ENCODE measurements around the gene SATB1.

Gene SATB1

DNA sequence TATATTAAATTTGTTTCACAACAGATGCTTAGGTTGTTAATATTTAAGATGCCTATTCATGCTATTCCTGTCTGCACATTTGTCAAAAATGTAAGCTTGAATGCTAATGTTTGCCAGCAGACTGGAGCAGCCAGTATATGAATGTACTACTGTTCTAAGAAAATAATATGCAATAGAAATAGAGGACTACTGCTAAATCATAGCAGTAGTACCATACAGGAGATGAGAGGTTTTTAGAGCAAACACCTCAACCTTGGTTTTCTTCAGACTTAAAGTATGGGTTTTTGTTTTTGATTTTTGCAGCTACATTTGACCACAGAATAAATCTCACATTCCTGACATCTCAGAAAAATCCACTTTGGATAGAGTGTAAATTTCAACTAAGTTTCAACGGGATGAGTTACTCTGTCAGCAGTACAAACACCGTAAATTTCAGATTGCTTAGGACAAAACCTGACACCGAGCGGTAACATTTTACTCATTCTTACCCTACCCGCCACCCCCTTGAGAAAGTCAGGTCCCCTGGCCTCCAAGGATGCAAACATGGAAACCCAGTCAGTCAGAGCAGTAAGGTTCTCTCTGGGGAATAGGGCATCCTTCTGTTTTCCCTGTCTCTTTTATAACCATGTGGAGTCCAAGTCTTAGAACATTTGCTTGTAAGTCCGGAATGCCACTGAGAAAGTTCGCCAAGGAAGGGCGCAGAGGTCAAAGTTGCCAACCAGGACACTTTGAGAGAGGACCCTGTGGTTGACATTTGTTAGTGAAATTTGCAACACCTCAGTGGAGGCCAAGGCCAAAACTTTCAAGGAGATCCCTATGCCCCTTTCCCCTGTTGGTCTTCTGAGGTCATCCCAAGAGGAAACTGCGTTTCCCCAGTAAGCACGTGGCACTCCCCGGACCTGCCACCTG, 17.9 kb upstream of the SATB1 start:
- DNase-seq (ENCODE audit: low spot score) = no peak
- Histone ChIP-seq H4K8ac (ENCODE audit: low read depth, low read length) (no peak overlapping the region), H3K4me2 (ENCODE audit: insufficient read depth, low read length, poor library complexity, severe bottlenecking) (peak overlapping the region; percentile 92), H2AFZ (ENCODE audit: low read length) (peak overlapping the region; percentile 96), H2BK120ac (ENCODE audit: low read depth, low read length) (no peak overlapping the region), H3K9me3 (replicated peaks in 1 of 2; ENCODE audit: control insufficient read depth in 2 of 2, insufficient read depth in 1 of 2, low read depth in 1 of 2, low read length in 2 of 2) (no peaks in the 10 kb centered on the region), H3K4me3 (ENCODE audit: low read length in 2 of 2) (peak overlapping the region in 1 of 2 donors; percentile 86), H3K4ac (ENCODE audit: low read length) (no peak overlapping the region), H2BK15ac (ENCODE audit: low read length) (no peak overlapping the region), H3K4me1 (ENCODE audit: control insufficient read depth in 2 of 2, insufficient read depth in 1 of 2, low read depth in 1 of 2, low read length in 2 of 2) (peaks cover 6% of the 10 kb centered on the region in 2 donors), H3K14ac (ENCODE audit: low read length) (no peak overlapping the region), H3K9ac (ENCODE audit: low read depth, low read length, poor library complexity) (no peak overlapping the region), H2AK5ac (ENCODE audit: low read depth, low read length) (no peak overlapping the region), H3K27me3 (ENCODE audit: control insufficient read depth in 3 of 3, insufficient read depth in 3 of 3, low read depth in 1 of 3, low read length in 3 of 3) (peaks cover 3 to 90% (median 24%) of the 10 kb centered on the region in 3 experiments), H3K18ac (ENCODE audit: low read length) (no peak overlapping the region), H3K27ac (replicated peaks; ENCODE audit: low read length) (no peak overlapping the region), H2BK5ac (ENCODE audit: low read length) (no peak overlapping the region), H4K91ac (ENCODE audit: low read depth, low read length, poor library complexity) (no peak overlapping the region), H3K23ac (ENCODE audit: low read depth, low read length, poor library complexity) (no peak overlapping the region), H2BK12ac (ENCODE audit: low read length) (no peak overlapping the region), H3K36me3 (replicated peaks in 1 of 2; ENCODE audit: control insufficient read depth in 2 of 2, insufficient read depth in 2 of 2, low read length in 2 of 2) (no peaks in the 10 kb centered on the region), H3K79me1 (ENCODE audit: low read depth, low read length) (no peaks in the 10 kb centered on the region)
- no CpG with 5 or more reads among the region's 11 CpGs for whole genome bisulfite sequencing, 2 donors (ENCODE audit: extremely low coverage in 2 of 2, insufficient read length in 2 of 2, insufficient replicate concordance in 1 of 2)

DNA sequence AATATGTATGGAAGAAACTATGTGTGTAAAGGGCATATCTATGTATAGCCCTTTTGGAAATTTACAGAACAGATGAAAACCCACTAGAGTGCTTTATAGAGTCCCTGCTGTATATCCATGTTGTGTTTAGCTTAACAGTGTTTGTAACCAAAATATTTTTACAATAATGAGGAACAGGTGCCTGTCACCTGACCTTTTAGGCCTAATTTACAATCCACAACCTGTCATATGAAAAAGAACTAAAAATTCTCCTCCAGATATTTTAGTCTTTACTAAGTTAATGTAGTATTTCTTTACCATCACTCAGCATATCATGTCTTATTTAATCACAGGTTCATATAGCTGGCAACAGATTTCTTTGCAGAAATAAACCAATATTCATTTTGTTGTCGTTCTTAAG, 16.4 kb upstream of the SATB1 start:
- no peak overlapping the region for H3K27ac ChIP-seq (replicated peaks; ENCODE audit: low read length)
- no peak overlapping the region for H2BK5ac ChIP-seq (ENCODE audit: low read length)
- no peaks in the 10 kb centered on the region for H3K36me3 ChIP-seq (replicated peaks in 1 of 2; ENCODE audit: control insufficient read depth in 2 of 2, insufficient read depth in 2 of 2, low read length in 2 of 2)
- H3K27me3 ChIP-seq (ENCODE audit: control insufficient read depth in 3 of 3, insufficient read depth in 3 of 3, low read depth in 1 of 3, low read length in 3 of 3) = peaks cover 3 to 87% (median 24%) of the 10 kb centered on the region in 3 experiments
- H2BK12ac ChIP-seq (ENCODE audit: low read length) = no peak overlapping the region
- no peak overlapping the region for H3K14ac ChIP-seq (ENCODE audit: low read length)
- H3K4me2 ChIP-seq (ENCODE audit: insufficient read depth, low read length, poor library complexity, severe bottlenecking) = no peak overlapping the region
- H2AFZ ChIP-seq (ENCODE audit: low read length) = no peak overlapping the region
- H3K4me3 ChIP-seq (ENCODE audit: low read length in 2 of 2) = no peak overlapping the region
- no peak overlapping the region for H2BK15ac ChIP-seq (ENCODE audit: low read length)
- H2BK120ac ChIP-seq (ENCODE audit: low read depth, low read length) = no peak overlapping the region
- DNase-seq (ENCODE audit: low spot score) = no peak
- H3K23ac ChIP-seq (ENCODE audit: low read depth, low read length, poor library complexity) = no peak overlapping the region
- H3K18ac ChIP-seq (ENCODE audit: low read length) = no peak overlapping the region
- no peak overlapping the region for H3K9ac ChIP-seq (ENCODE audit: low read depth, low read length, poor library complexity)
- no peak overlapping the region for H3K4ac ChIP-seq (ENCODE audit: low read length)
- WGBS, 2 donors (ENCODE audit: extremely low coverage in 2 of 2, insufficient read length in 2 of 2, insufficient replicate concordance in 1 of 2) = no CpG with 5 or more reads among the region's 1 CpG
- no peak overlapping the region for H2AK5ac ChIP-seq (ENCODE audit: low read depth, low read length)
- H4K91ac ChIP-seq (ENCODE audit: low read depth, low read length, poor library complexity) = no peak overlapping the region
- no peaks in the 10 kb centered on the region for H3K9me3 ChIP-seq (replicated peaks in 1 of 2; ENCODE audit: control insufficient read depth in 2 of 2, insufficient read depth in 1 of 2, low read depth in 1 of 2, low read length in 2 of 2)
- no peaks in the 10 kb centered on the region for H3K79me1 ChIP-seq (ENCODE audit: low read depth, low read length)
- no peak overlapping the region for H4K8ac ChIP-seq (ENCODE audit: low read depth, low read length)
- peaks cover 6% of the 10 kb centered on the region in 2 donors for H3K4me1 ChIP-seq (ENCODE audit: control insufficient read depth in 2 of 2, insufficient read depth in 1 of 2, low read depth in 1 of 2, low read length in 2 of 2)

DNA sequence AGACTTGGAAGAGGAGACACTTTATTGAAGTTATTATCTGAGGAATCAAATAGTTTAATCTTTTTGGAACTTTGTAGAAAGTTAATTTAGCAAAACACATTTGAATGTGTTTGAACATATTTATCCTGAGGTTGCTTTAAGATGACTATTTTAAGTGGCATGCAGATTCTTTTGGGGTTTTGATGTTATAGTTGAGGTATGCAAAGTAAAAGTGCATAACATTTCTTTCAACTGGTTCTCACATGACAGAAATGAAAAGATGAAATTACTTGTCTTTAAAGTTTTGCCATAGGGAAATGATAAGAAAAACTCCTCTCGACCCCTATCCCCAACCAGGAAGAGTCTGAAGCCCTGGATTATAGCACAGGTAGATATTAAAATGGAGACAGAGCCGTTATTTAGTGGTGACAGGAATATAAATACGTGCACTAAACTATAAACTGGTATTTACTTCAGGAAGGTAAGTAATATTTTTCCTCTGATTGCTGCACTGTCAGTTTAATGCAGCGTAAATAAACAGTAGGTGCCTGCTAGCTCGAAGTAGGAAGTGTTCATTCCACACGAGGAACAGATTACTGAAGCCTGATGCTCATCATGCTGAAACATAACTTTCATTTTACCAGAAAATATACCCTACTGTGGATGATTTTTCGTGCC, 15.1 kb upstream of the SATB1 start:
- peaks cover 2 to 6% of the 10 kb centered on the region in 2 donors for H3K4me1 ChIP-seq (ENCODE audit: control insufficient read depth in 2 of 2, insufficient read depth in 1 of 2, low read depth in 1 of 2, low read length in 2 of 2)
- no peak overlapping the region for H2AFZ ChIP-seq (ENCODE audit: low read length)
- H2BK15ac ChIP-seq (ENCODE audit: low read length) = no peak overlapping the region
- H3K23ac ChIP-seq (ENCODE audit: low read depth, low read length, poor library complexity) = no peak overlapping the region
- no peak overlapping the region for H3K4ac ChIP-seq (ENCODE audit: low read length)
- no CpG with 5 or more reads among the region's 7 CpGs for WGBS, 2 donors (ENCODE audit: extremely low coverage in 2 of 2, insufficient read length in 2 of 2, insufficient replicate concordance in 1 of 2)
- no peak overlapping the region for H2BK120ac ChIP-seq (ENCODE audit: low read depth, low read length)
- no peak overlapping the region for H2AK5ac ChIP-seq (ENCODE audit: low read depth, low read length)
- H3K18ac ChIP-seq (ENCODE audit: low read length) = no peak overlapping the region
- H3K27me3 ChIP-seq (ENCODE audit: control insufficient read depth in 3 of 3, insufficient read depth in 3 of 3, low read depth in 1 of 3, low read length in 3 of 3) = peaks cover 3 to 87% (median 19%) of the 10 kb centered on the region in 3 experiments
- no peak overlapping the region for H4K8ac ChIP-seq (ENCODE audit: low read depth, low read length)
- no peak for DNase-seq (ENCODE audit: low spot score)
- no peak overlapping the region for H3K27ac ChIP-seq (replicated peaks; ENCODE audit: low read length)
- no peak overlapping the region for H3K9ac ChIP-seq (ENCODE audit: low read depth, low read length, poor library complexity)
- H3K14ac ChIP-seq (ENCODE audit: low read length) = no peak overlapping the region
- H4K91ac ChIP-seq (ENCODE audit: low read depth, low read length, poor library complexity) = no peak overlapping the region
- no peaks in the 10 kb centered on the region for H3K9me3 ChIP-seq (replicated peaks in 1 of 2; ENCODE audit: control insufficient read depth in 2 of 2, insufficient read depth in 1 of 2, low read depth in 1 of 2, low read length in 2 of 2)
- no peak overlapping the region for H3K4me2 ChIP-seq (ENCODE audit: insufficient read depth, low read length, poor library complexity, severe bottlenecking)
- H3K79me1 ChIP-seq (ENCODE audit: low read depth, low read length) = no peaks in the 10 kb centered on the region
- no peak overlapping the region for H3K4me3 ChIP-seq (ENCODE audit: low read length in 2 of 2)
- H3K36me3 ChIP-seq (replicated peaks in 1 of 2; ENCODE audit: control insufficient read depth in 2 of 2, insufficient read depth in 2 of 2, low read length in 2 of 2) = no peaks in the 10 kb centered on the region
- no peak overlapping the region for H2BK12ac ChIP-seq (ENCODE audit: low read length)
- no peak overlapping the region for H2BK5ac ChIP-seq (ENCODE audit: low read length)

DNA sequence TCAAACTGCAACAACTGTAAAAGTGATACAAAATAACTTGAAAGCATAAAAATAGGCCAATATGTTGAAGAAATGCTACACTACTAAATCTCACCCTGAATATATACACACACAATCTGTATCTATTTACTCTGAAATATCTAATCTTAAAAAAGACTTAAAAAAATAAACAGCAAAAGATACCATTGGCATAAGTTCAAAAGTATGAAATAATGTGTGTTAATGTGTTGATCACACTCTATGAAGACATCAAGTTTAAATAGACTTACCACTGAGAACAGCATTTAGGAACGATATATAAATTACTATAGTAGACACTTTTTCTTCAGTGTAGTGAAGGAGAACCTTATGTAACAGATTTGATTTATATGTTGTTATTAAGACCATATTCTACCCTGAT, 14.1 kb upstream of the SATB1 start:
- H3K4me1 ChIP-seq (ENCODE audit: control insufficient read depth in 2 of 2, insufficient read depth in 1 of 2, low read depth in 1 of 2, low read length in 2 of 2) = peaks cover 2 to 4% of the 10 kb centered on the region in 2 donors
- H3K9me3 ChIP-seq (replicated peaks in 1 of 2; ENCODE audit: control insufficient read depth in 2 of 2, insufficient read depth in 1 of 2, low read depth in 1 of 2, low read length in 2 of 2) = no peaks in the 10 kb centered on the region
- H3K23ac ChIP-seq (ENCODE audit: low read depth, low read length, poor library complexity) = no peak overlapping the region
- whole genome bisulfite sequencing, 2 donors (ENCODE audit: extremely low coverage in 2 of 2, insufficient read length in 2 of 2, insufficient replicate concordance in 1 of 2) = no CpG with 5 or more reads among the region's 1 CpG
- H2BK15ac ChIP-seq (ENCODE audit: low read length) = no peak overlapping the region
- H4K8ac ChIP-seq (ENCODE audit: low read depth, low read length) = no peak overlapping the region
- H4K91ac ChIP-seq (ENCODE audit: low read depth, low read length, poor library complexity) = no peak overlapping the region
- H3K27ac ChIP-seq (replicated peaks; ENCODE audit: low read length) = no peak overlapping the region
- no peak overlapping the region for H3K4ac ChIP-seq (ENCODE audit: low read length)
- H3K14ac ChIP-seq (ENCODE audit: low read length) = no peak overlapping the region
- H3K27me3 ChIP-seq (ENCODE audit: control insufficient read depth in 3 of 3, insufficient read depth in 3 of 3, low read depth in 1 of 3, low read length in 3 of 3) = peaks cover 3 to 93% (median 17%) of the 10 kb centered on the region in 3 experiments
- H2BK5ac ChIP-seq (ENCODE audit: low read length) = no peak overlapping the region
- H2BK12ac ChIP-seq (ENCODE audit: low read length) = no peak overlapping the region
- no peaks in the 10 kb centered on the region for H3K79me1 ChIP-seq (ENCODE audit: low read depth, low read length)
- H2AK5ac ChIP-seq (ENCODE audit: low read depth, low read length) = no peak overlapping the region
- no peak overlapping the region for H3K18ac ChIP-seq (ENCODE audit: low read length)
- H3K36me3 ChIP-seq (replicated peaks in 1 of 2; ENCODE audit: control insufficient read depth in 2 of 2, insufficient read depth in 2 of 2, low read length in 2 of 2) = no peaks in the 10 kb centered on the region
- no peak overlapping the region for H3K4me2 ChIP-seq (ENCODE audit: insufficient read depth, low read length, poor library complexity, severe bottlenecking)
- no peak for DNase-seq (ENCODE audit: low spot score)
- no peak overlapping the region for H3K4me3 ChIP-seq (ENCODE audit: low read length in 2 of 2)
- no peak overlapping the region for H2BK120ac ChIP-seq (ENCODE audit: low read depth, low read length)
- H2AFZ ChIP-seq (ENCODE audit: low read length) = no peak overlapping the region
- H3K9ac ChIP-seq (ENCODE audit: low read depth, low read length, poor library complexity) = no peak overlapping the region
